Measurements from ENCODE around the gene LTBP2.

DNA sequence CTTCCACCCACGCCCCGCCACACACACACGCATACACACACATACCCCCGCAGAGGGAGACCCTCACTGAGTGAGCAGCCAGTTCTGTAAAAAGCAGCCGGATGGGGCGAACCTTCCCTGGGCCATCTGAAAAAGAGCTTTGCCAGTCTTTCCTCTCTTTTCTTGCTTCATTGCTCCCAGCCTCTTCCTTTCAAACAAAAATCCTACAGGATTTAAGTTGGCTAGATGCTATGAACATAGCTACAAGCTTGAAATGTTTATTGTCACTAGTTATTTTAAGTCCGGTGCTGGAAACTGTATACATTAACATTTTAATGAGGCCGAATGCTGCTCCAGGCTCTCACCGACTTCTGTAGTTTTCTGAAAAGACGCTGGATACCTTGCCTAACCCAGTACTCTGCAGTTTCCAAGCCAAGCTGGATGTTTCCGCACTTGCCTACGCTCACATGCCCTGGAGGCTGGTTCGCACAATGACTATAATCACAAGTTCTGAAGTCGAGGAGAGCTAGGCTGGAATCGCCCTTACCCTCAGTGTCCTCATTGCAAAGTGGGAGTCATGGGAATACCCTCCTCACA is 39.2 kb downstream of the LTBP2 start:
- TF ChIP-seq, protein P1, sequence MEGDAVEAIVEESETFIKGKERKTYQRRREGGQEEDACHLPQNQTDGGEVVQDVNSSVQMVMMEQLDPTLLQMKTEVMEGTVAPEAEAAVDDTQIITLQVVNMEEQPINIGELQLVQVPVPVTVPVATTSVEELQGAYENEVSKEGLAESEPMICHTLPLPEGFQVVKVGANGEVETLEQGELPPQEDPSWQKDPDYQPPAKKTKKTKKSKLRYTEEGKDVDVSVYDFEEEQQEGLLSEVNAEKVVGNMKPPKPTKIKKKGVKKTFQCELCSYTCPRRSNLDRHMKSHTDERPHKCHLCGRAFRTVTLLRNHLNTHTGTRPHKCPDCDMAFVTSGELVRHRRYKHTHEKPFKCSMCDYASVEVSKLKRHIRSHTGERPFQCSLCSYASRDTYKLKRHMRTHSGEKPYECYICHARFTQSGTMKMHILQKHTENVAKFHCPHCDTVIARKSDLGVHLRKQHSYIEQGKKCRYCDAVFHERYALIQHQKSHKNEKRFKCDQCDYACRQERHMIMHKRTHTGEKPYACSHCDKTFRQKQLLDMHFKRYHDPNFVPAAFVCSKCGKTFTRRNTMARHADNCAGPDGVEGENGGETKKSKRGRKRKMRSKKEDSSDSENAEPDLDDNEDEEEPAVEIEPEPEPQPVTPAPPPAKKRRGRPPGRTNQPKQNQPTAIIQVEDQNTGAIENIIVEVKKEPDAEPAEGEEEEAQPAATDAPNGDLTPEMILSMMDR (IDR thresholded peaks at IDR 0.05 in 4 of 5, conservative IDR thresholded peaks at IDR 0.05 in 1 of 5) = no peak
- TF ChIP-seq POLR2A (IDR thresholded peaks at IDR 0.05) = no peak
